Endothelial cell of umbilical vein (primary cell): Measurements from ENCODE around the gene CEACAM16.

Source experiments
- EZH2 ChIP-seq: IDR thresholded peaks from 2 replicates; pipeline ENCODE4 v1.6.1; 2012; ENCODE audit warnings: borderline replicate concordance, low read depth, mild to moderate bottlenecking, moderate library complexity, low read length, inconsistent platforms; ENCODE audit not compliant: severe bottlenecking
- FOS ChIP-seq: IDR thresholded peaks from 2 replicates; pipeline ENCODE4 v1.6.1; 2011; ENCODE audit warnings: mild to moderate bottlenecking, low read length, moderate library complexity, borderline replicate concordance; ENCODE audit not compliant: insufficient read depth
- GATA2 ChIP-seq: IDR thresholded peaks from 2 replicates; pipeline ENCODE4 v1.7.0; 2011; ENCODE audit warnings: low read depth, mild to moderate bottlenecking, moderate library complexity, mixed read lengths, low read length; ENCODE audit not compliant: insufficient read length, insufficient read depth
- JUN ChIP-seq: IDR thresholded peaks from 2 replicates; pipeline ENCODE4 v1.6.1; 2011; ENCODE audit warnings: borderline replicate concordance, low read depth; ENCODE audit not compliant: insufficient read length, insufficient read depth
- POLR2A ChIP-seq: IDR thresholded peaks from 2 replicates; pipeline ENCODE4 v1.6.1; 2012; ENCODE audit warnings: low read depth, mild to moderate bottlenecking, control low read depth, low read length
- POLR2AphosphoS5 ChIP-seq: IDR thresholded peaks from 2 replicates; pipeline ENCODE4 v1.6.1; 2012; ENCODE audit warnings: low read depth, mild to moderate bottlenecking, control low read depth, low read length, moderate library complexity; ENCODE audit not compliant: insufficient read depth
- TF ChIP-seq, protein P1 (sequence below), 2 donors: IDR thresholded peaks; 1 replicate in 1 of 2; 2 replicates in 1 of 2; pipeline ENCODE4 v1.5.1; 2011; ENCODE audit warnings: low read length in 2 of 2, mild to moderate bottlenecking in 2 of 2, moderate library complexity in 2 of 2, control low read depth in 1 of 2, inconsistent platforms in 1 of 2, low read depth in 1 of 2; ENCODE audit not compliant: insufficient read depth in 1 of 2; ENCODE audit errors: extremely low read depth in 1 of 2
- TF ChIP-seq, protein P2 (sequence below): IDR thresholded peaks from 2 replicates; pipeline ENCODE4 v1.6.1; 2011; ENCODE audit not compliant: insufficient read depth, insufficient read length

DNA sequence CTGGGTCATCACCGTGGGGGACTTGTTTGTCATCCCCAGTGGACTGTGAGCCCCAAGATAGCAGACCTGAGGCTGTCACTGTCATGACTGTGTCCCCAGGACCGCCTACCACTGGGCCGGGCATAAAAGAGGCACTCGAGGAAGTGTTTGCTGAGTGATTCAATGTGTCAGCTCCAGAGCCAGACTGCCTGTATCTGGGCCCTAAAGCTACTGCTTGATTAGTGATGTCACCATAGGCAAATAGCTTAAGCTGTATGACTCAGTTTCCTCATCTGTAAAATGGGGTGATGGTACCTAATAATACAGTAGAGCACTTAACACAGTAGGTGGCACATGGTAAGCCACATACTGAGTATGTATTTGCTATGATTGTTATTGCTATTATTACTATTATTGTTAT is 38.9 kb upstream of the CEACAM16 start:
- TF ChIP-seq, protein P1, sequence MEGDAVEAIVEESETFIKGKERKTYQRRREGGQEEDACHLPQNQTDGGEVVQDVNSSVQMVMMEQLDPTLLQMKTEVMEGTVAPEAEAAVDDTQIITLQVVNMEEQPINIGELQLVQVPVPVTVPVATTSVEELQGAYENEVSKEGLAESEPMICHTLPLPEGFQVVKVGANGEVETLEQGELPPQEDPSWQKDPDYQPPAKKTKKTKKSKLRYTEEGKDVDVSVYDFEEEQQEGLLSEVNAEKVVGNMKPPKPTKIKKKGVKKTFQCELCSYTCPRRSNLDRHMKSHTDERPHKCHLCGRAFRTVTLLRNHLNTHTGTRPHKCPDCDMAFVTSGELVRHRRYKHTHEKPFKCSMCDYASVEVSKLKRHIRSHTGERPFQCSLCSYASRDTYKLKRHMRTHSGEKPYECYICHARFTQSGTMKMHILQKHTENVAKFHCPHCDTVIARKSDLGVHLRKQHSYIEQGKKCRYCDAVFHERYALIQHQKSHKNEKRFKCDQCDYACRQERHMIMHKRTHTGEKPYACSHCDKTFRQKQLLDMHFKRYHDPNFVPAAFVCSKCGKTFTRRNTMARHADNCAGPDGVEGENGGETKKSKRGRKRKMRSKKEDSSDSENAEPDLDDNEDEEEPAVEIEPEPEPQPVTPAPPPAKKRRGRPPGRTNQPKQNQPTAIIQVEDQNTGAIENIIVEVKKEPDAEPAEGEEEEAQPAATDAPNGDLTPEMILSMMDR (IDR thresholded peaks at IDR 0.05; ENCODE audit: extremely low read depth in 1 of 2, insufficient read depth in 1 of 2, low read depth in 1 of 2, low read length in 2 of 2) = no peak
- TF ChIP-seq POLR2A = peak; percentile 25
- TF ChIP-seq POLR2AphosphoS5 = peak; percentile 41
- TF ChIP-seq, protein P2, sequence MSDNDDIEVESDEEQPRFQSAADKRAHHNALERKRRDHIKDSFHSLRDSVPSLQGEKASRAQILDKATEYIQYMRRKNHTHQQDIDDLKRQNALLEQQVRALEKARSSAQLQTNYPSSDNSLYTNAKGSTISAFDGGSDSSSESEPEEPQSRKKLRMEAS = no peak
- peak; percentile 15 for TF ChIP-seq JUN
- TF ChIP-seq FOS = no peak
- TF ChIP-seq GATA2 = no peak
- TF ChIP-seq EZH2 = no peak
